HT1080 (cell line): ENCODE results near the gene OR52N4. TPM values are rescaled to one million over a fixed set of nuclear protein-coding genes. Genes with fewer than 3 reads are reported as not detected.
"Not testable (repeated sequence)": the region's sequence is repeated elsewhere in the genome, so short reads cannot be mapped to it uniquely, and the experiment has no call there.

Experiments used
- DNase-seq: peaks from one replicate; pipeline ENCODE4 v3.0.0-alpha.2; 2015; ENCODE audit warnings: low read depth
- polyA plus RNA-seq, 2 experiments: library from polyadenylated mRNA; depleted of rRNA; stranded (reverse); fragments of >200 nt; gene quantifications; 2 replicates each; pipeline ENCODE4 v1.2.3, GENCODE V29; 2015
- total RNA-seq: library from RNA; depleted of rRNA; stranded (reverse); fragments of >200 nt; shearing (Covaris generic); gene quantifications from 2 replicates; pipeline ENCODE4 v1.2.3, GENCODE V29; 2014; rRNA removed

OR52N4 gene
- total RNA-seq: not detected in 2 replicates
- 0.14 TPM in 1 of 2 replicates, not detected in the other for polyA plus RNA-seq (2015; cell fraction: cytosol; rRNA removed)
- not detected in 2 replicates for polyA plus RNA-seq (2015; cell fraction: nucleus; rRNA removed)

GRCh38 chr11:5753943-5754342 lies at the start of gene OR52N4:
Gene OR52N4, plus strand, starts transcription at chr11:5754243. Its CDS starts 498 bp downstream, at chr11:5754741.
- DNase-seq: no peak

DNA sequence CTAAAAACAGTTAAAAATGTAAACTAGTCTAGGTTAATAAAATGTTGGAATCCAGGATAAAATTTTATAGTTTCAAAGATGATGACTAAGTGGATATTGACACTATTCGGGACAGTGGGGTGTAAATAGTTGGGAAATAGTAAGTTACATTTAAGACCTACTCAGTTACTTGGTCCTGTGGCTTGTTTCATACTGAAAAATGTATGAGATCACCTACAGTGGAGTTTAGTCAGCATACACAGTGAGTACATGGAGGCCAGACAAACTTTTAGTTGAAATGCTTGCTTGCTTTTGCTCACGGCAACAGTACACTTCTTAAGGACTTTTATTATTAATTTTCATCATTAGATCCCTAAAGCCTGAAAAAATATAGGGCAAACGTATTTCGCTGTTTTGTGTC lies 48.4 kb upstream of the OR52N4 start:
- no peak for DNase-seq

- no peak for DNase-seq
Observed at GRCh38 chr11:5712507-5712906, 41.5 kb upstream of the OR52N4 start.

DNA sequence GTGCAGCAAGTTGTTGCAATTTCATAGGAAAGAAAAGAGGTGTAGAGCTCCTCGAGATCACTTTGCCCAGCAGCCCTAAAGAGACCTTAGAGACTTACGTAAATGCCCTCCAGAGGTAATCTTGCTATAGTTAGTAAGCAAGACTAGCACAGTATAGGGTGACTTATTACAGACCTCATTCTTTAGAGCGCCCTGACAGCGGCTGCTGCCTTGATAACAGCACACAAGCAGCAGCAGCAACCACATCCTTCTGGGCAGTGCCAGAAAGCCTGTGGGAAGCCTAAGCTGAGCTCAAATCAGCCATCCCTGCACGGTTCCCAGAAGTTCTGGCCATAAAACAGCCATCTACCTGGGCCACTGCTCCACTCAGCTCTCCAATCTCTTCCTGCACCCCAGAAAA lies 40.3 kb upstream of the OR52N4 start:
- DNase-seq: no peak

DNA sequence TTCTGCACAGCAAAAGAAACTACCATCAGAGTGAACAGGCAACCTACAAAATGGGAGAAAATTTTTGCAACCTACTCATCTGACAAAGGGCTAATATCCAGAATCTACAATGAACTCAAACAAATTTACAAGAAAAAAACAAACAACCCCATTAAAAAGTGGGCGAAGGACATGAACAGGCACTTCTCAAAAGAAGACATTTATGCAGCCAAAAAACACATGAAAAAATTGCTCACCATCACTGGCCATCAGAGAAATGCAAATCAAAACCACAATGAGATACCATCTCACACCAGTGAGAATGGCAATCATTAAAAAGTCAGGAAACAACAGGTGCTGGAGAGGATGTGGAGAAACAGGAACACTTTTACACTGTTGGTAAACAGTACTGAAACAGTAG lies 37.5 kb upstream of the OR52N4 start:
- not testable (repeated sequence) for DNase-seq

DNA sequence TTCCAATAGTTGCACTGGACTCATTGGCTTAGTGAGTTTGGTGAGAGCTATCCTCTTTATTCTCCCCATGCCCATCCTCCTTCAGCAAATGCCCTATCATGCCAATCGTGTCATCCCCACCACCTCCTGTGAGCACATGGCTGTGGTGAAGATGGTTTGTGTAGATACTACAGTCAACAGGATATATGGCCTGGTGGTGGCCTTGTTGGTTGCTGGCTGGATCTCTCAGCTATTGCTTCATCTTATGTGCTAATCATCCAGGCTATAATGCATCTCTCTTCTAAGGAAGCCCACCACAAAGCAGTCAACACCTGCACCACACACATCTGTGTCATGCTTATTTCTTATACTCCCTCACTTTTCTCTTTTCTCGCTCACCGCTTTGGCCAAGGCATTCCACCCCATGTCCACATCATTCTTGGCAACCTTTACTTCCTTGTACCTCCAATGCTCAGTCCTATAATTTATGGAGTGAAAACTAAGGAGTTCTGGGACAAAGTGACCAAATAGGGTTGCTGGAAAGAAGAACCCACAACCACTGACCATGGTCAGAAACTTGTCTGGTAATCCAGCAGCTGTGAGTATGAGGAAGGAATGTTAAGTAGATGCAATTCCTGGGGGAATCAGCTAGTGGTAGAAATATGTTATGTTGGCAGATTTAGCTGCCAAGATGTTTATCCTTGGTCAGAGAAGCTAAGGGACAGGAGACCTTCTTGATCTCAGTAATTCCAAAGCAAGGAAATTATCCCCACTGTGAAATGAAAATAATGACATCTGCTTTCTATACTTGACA lies 34.1 kb upstream of the OR52N4 start:
- DNase-seq: no peak

- no peak for DNase-seq
Observed at GRCh38 chr11:5722622-5723021, 31.4 kb upstream of the OR52N4 start.

GRCh38 chr11:5726351-5726750 lies 27.7 kb upstream of the OR52N4 start:
- DNase-seq: no peak

GRCh38 chr11:5727691-5728090 lies 26.4 kb upstream of the OR52N4 start:
- no peak for DNase-seq

- peak; percentile 56 for DNase-seq
Observed at GRCh38 chr11:5736396-5736795, 17.6 kb upstream of the OR52N4 start, which contains the start of gene OR56B1. Gene OR56B1, plus strand, starts transcription at chr11:5736448. Its CDS starts 69 bp downstream, at chr11:5736517.

- peak; percentile 83 for DNase-seq
Observed at GRCh38 chr11:5737091-5737490, 17.0 kb upstream of the OR52N4 start.

- DNase-seq: peak; percentile 54
Observed at GRCh38 chr11:5737670-5738392, 16.2 kb upstream of the OR52N4 start.

GRCh38 chr11:5738431-5738830 lies 15.6 kb upstream of the OR52N4 start:
- DNase-seq: peak; percentile 41

DNA sequence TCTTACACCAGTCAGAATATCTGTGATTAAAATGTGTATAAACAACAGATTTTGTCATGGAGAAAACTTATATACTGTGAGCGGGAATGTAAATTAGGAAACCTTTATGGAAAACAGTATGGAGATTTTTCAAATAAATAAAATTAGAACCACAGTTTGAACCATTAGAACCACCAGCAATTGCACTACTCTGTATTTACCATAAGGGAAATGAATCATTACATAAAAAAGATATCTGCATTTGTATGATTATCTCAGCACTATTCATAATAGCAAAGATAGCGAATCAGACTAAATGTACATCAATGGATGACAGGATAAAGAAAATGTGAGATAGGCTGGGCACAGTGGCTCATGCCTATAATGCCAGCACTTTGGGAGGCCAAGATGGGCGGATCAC lies 7.4 kb upstream of the OR52N4 start:
- DNase-seq: no peak

GRCh38 chr11:5749836-5750235 lies 4.2 kb upstream of the OR52N4 start:
- no peak for DNase-seq

DNA sequence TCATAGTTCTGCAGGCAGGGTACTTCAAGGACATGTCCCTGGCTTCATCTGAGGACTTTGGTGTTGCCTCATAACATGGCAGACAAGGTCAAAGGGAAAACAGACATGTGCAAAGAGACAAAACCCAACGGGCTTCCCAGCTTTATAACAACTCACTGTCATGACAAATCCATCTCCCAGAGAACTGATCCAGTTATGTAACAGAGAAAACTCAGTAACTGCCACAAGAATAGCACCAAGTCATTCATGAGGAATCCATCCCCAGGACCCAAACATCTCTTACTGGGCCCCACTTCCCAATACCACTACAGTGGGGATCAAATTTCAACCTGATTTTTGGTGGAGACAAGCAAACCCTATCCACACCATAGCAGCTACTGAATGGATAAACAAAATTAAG lies 13.0 kb downstream of the OR52N4 start:
- peak; percentile 14 for DNase-seq

- no peak for DNase-seq
Observed at GRCh38 chr11:5783255-5783654, 29.2 kb downstream of the OR52N4 start, which contains the start of gene OR52N5. Gene OR52N5, minus strand, starts transcription at chr11:5783355. Its CDS starts 4,721 bp downstream, at chr11:5778634.

GRCh38 chr11:5791165-5791564 lies 37.1 kb downstream of the OR52N4 start, which contains the start of gene OR52N1:
Gene OR52N1, minus strand, starts transcription at chr11:5791265. Its CDS starts 2,449 bp downstream, at chr11:5788816.
- no peak for DNase-seq

- no peak for DNase-seq
Observed at GRCh38 chr11:5796541-5796940, 42.5 kb downstream of the OR52N4 start.

GRCh38 chr11:5803982-5804381 lies 49.9 kb downstream of the OR52N4 start:
- no peak for DNase-seq
